Neural cell (in vitro differentiated cells): ENCODE results near the gene IQSEC1. TPM values are rescaled to one million over a fixed set of nuclear protein-coding genes. Genes with fewer than 3 reads are reported as not detected.

Source experiments
- H2AFZ ChIP-seq: fragments of 200-600, 300-800 bp; sonication (generic), shearing (Covaris generic); 2 replicates; pipeline ENCODE4 v1.6.0; 2014; ENCODE audit warnings: low read depth, mild to moderate bottlenecking, antibody characterized with exemption, low read length, moderate library complexity
- H3F3A ChIP-seq: fragments of 200-600 bp; shearing (Covaris generic); 2 replicates; pipeline ENCODE4 v1.6.1; 2016; ENCODE audit warnings: mild to moderate bottlenecking, moderate library complexity, mixed read lengths, antibody characterized with exemption, low read length; ENCODE audit not compliant: insufficient read depth, poor library complexity, severe bottlenecking
- H3K27ac ChIP-seq: fragments of 200-600, 300-800 bp; sonication (generic), shearing (Covaris generic); 2 replicates; pipeline ENCODE4 v1.5.1; 2014; ENCODE audit warnings: mild to moderate bottlenecking, low read length, moderate library complexity
- H3K27me3 ChIP-seq: fragments of 300-800, 200-600 bp; sonication (generic), shearing (Covaris generic); 2 replicates; pipeline ENCODE4 v1.6.0; 2014; ENCODE audit warnings: mild to moderate bottlenecking, low read depth, low read length, moderate library complexity; ENCODE audit not compliant: insufficient read depth
- H3K36me3 ChIP-seq: fragments of 300-800, 200-600 bp; sonication (generic), shearing (Covaris generic); 2 replicates; pipeline ENCODE4 v1.5.1; 2014; ENCODE audit warnings: mild to moderate bottlenecking, antibody characterized with exemption, low read length, moderate library complexity; ENCODE audit not compliant: insufficient read depth
- H3K4me2 ChIP-seq: fragments of 300-800, 200-600 bp; sonication (generic), shearing (Covaris generic); 2 replicates; pipeline ENCODE4 v1.6.0; 2014; ENCODE audit warnings: mild to moderate bottlenecking, low read length
- H3K4me3 ChIP-seq: fragments of 300-800, 200-600 bp; sonication (generic), shearing (Covaris generic); 2 replicates; pipeline ENCODE4 v1.5.1; 2014; ENCODE audit warnings: mild to moderate bottlenecking, low read length, moderate library complexity
- H3K79me2 ChIP-seq: fragments of 200-600 bp; shearing (Covaris generic); replicated peaks from 2 replicates; pipeline ENCODE4 v1.6.0; 2014; ENCODE audit warnings: mild to moderate bottlenecking, low read length, moderate library complexity; ENCODE audit not compliant: insufficient read depth
- H3K9ac ChIP-seq: fragments of 300-800, 200-600 bp; sonication (generic), shearing (Covaris generic); 2 replicates; pipeline ENCODE4 v1.6.1; 2016; ENCODE audit warnings: mild to moderate bottlenecking, low read length, mixed read lengths
- H3K9me2 ChIP-seq: fragments of 200-600 bp; shearing (Covaris generic); 2 replicates; pipeline ENCODE4 v1.6.1; 2016; ENCODE audit warnings: mild to moderate bottlenecking, low read length, mixed read lengths; ENCODE audit not compliant: insufficient read depth
- H3K9me3 ChIP-seq: fragments of 200-600, 300-800 bp; sonication (generic), shearing (Covaris generic); 2 replicates; pipeline ENCODE4 v1.6.1; 2016; ENCODE audit warnings: mild to moderate bottlenecking, mixed run types, low read length, moderate library complexity, mixed read lengths
- H4K20me1 ChIP-seq: fragments of 200-600 bp; shearing (Covaris generic); 2 replicates; pipeline ENCODE4 v1.6.1; 2016; ENCODE audit warnings: mild to moderate bottlenecking, mixed run types; ENCODE audit not compliant: insufficient read depth
- CTCF ChIP-seq: fragments of 450-650 bp; IDR thresholded peaks from 2 replicates; pipeline ENCODE4 v1.5.1; 2014; ENCODE audit warnings: antibody characterized with exemption, mild to moderate bottlenecking, moderate library complexity; ENCODE audit not compliant: poor library complexity, severe bottlenecking
- EP300 ChIP-seq: fragments of 450-650 bp; conservative IDR thresholded peaks from 2 replicates; pipeline ENCODE4 v1.6.1; 2014; ENCODE audit warnings: antibody characterized with exemption, mild to moderate bottlenecking, moderate library complexity; ENCODE audit not compliant: poor library complexity, severe bottlenecking
- EZH2 ChIP-seq: fragments of 200-600, 300-800 bp; shearing (Covaris generic), sonication (generic); IDR thresholded peaks from 2 replicates; pipeline ENCODE4 v1.6.1; 2014; ENCODE audit warnings: antibody characterized with exemption, low read length, borderline replicate concordance, mild to moderate bottlenecking; ENCODE audit not compliant: insufficient read depth, poor library complexity, severe bottlenecking
- MXI1 ChIP-seq: fragments of 450-650 bp; conservative IDR thresholded peaks from 2 replicates; pipeline ENCODE4 v1.6.1; 2014; ENCODE audit warnings: antibody characterized with exemption, mild to moderate bottlenecking; ENCODE audit not compliant: poor library complexity, severe bottlenecking
- POLR2AphosphoS5 ChIP-seq: IDR thresholded peaks from 2 replicates; pipeline ENCODE4 v1.6.1; 2012
- RAD21 ChIP-seq: fragments of 450-650 bp; conservative IDR thresholded peaks from 2 replicates; pipeline ENCODE4 v1.6.1; 2014; ENCODE audit warnings: antibody characterized with exemption, mild to moderate bottlenecking, moderate library complexity
- REST ChIP-seq: IDR thresholded peaks from 2 replicates; pipeline ENCODE4 v1.6.1; 2012; ENCODE audit warnings: borderline replicate concordance
- SMC3 ChIP-seq: fragments of 450-650 bp; conservative IDR thresholded peaks from 2 replicates; pipeline ENCODE4 v1.6.1; 2014; ENCODE audit warnings: antibody characterized with exemption, mild to moderate bottlenecking, moderate library complexity; ENCODE audit not compliant: poor library complexity
- TAF1 ChIP-seq: IDR thresholded peaks from 2 replicates; pipeline ENCODE4 v1.6.1; 2012; ENCODE audit warnings: low read depth
- polyA plus RNA-seq: library from polyadenylated mRNA; depleted of rRNA; stranded (reverse); fragments of >200 nt; gene quantifications from 2 replicates; pipeline ENCODE4 v1.2.3, GENCODE V29; 2014

IQSEC1 gene
- polyA plus RNA-seq, 1 donor from 2014 or later = 6.0 TPM

GRCh38 chr3:12957824-12958792 lies 115.1 kb downstream of the IQSEC1 start:
- H3F3A ChIP-seq = no peaks in the 10 kb centered on the region
- no peaks in the 10 kb centered on the region for H4K20me1 ChIP-seq
- H3K36me3 ChIP-seq = no peaks in the 10 kb centered on the region
- no peak overlapping the region for H3K9ac ChIP-seq
- no peaks in the 10 kb centered on the region for H3K9me3 ChIP-seq
- H2AFZ ChIP-seq = no peak overlapping the region
- H3K79me2 ChIP-seq = peaks cover 14% of the 10 kb centered on the region
- H3K4me2 ChIP-seq = no peak overlapping the region
- H3K27ac ChIP-seq = no peak overlapping the region
- no peak overlapping the region for H3K4me3 ChIP-seq
- TF ChIP-seq TAF1 (no peak), EP300 (no peak), CTCF (no peak)
- H3K27me3 ChIP-seq = no peaks in the 10 kb centered on the region
- H3K9me2 ChIP-seq = no peaks in the 10 kb centered on the region

- Histone ChIP-seq H3K36me3 (no peaks in the 10 kb centered on the region), H4K20me1 (no peaks in the 10 kb centered on the region), H3K27me3 (no peaks in the 10 kb centered on the region), H3K9me3 (no peaks in the 10 kb centered on the region), H3K4me3 (no peak overlapping the region), H3K4me2 (no peak overlapping the region), H3K79me2 (peaks cover 11% of the 10 kb centered on the region), H2AFZ (no peak overlapping the region), H3K27ac (no peak overlapping the region), H3K9me2 (no peaks in the 10 kb centered on the region), H3K9ac (no peak overlapping the region), H3F3A (no peaks in the 10 kb centered on the region)
- TF ChIP-seq REST = no peak
- TF ChIP-seq EZH2 = no peak
- no peak for TF ChIP-seq MXI1
- TF ChIP-seq POLR2AphosphoS5 = no peak
- TF ChIP-seq EP300 = no peak
- no peak for TF ChIP-seq RAD21
- TF ChIP-seq CTCF = no peak
- no peak for TF ChIP-seq TAF1
- TF ChIP-seq SMC3 = no peak
These were observed 115.9 kb downstream of the IQSEC1 start for GRCh38 chr3:12957339-12957738.
